ENCODE results near the gene PTTG1. TPM values are rescaled to one million over a fixed set of nuclear protein-coding genes. Genes with fewer than 3 reads are reported as not detected.
A peak's percentile ranks its signal among the peaks of the same experiment; 100 is the strongest.

PTTG1 gene
- 192 TPM for polyA plus RNA-seq (2013, experiment 1 of 2; ENCODE audit: insufficient read length)
- 34.2 TPM for polyA plus RNA-seq (2013, experiment 2 of 2; ENCODE audit: insufficient read length)

DNA sequence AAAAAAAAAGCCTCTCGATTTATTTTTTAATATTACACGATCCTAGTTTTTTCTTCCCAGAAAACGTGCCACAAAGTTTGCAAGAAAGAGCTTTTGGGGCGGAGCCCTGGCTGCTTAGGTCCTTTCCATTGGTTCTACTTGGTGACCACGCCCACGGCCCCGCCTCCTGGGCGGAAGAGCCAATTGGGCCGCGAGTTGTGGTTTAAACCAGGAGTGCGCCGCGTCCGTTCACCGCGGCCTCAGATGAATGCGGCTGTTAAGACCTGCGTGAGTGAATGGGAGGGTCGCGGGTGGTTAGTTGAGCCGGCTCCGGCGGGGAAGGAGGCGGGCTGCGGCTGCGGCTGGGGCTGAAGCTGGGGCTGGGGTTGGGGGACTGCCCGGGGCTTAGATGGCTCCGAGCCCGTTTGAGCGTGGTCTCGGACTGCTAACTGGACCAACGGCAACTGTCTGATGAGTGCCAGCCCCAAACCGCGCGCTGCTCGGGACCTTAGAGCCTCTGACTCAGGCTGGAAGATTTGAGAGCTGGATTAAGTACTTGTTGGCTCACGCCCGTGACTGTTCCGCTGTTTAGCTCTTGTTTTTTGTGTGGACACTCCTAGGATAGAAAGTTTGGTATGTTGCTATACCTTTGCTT is at the start of gene PTTG1:
TSS of gene PTTG1 (plus strand) at position 231 of the 634 bp plus-strand sequence. CDS start 458 bp downstream, outside the sequence.
- peak; percentile 97 for DNase-seq

DNA sequence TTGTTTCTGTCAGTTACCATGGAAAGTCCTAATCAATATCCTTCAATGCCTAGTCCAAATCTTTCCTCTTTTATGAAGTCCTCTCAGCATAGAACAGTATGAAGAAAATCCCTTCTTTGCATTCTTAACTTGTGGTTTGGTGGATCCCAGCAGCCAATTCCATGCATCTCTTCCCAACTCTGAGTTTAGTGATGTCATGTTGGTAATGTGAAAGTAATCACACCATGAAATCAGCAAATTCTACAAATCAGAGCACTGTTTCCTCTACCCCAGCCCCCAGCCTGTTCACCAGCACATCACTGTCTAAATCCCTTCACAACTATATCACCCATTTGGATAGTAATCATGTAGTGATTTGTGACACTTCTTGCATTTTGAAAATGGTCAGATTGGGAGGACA is 46.5 kb upstream of the PTTG1 start:
- DNase-seq = peak; percentile 56

GRCh38 chr5:160375701-160376100 is 46.0 kb upstream of the PTTG1 start:
- DNase-seq = no peak

- DNase-seq = no peak
Observed at GRCh38 chr5:160376416-160376815, 45.2 kb upstream of the PTTG1 start.

DNA sequence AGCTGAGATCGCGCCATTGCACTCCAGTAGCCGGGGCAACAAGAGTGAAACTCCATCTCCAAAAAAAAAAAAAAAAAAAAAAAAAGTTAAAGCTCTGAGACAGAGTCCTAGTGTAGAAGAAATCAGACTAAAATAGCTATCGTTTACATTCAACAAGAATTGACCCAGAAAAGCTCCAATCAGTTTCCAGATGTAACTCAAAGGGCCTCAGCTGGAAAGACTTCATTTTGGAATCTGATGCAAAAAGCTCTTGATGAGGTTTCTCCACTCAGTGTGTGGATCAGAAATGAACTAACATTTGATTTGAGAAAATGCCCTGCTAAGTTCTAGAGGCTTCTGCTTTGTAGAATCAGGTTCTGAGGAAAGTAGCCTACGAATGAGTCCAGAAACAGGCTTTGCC is 44.0 kb upstream of the PTTG1 start:
- DNase-seq = no peak

GRCh38 chr5:160378330-160378729 is 43.3 kb upstream of the PTTG1 start:
- DNase-seq = no peak

DNA sequence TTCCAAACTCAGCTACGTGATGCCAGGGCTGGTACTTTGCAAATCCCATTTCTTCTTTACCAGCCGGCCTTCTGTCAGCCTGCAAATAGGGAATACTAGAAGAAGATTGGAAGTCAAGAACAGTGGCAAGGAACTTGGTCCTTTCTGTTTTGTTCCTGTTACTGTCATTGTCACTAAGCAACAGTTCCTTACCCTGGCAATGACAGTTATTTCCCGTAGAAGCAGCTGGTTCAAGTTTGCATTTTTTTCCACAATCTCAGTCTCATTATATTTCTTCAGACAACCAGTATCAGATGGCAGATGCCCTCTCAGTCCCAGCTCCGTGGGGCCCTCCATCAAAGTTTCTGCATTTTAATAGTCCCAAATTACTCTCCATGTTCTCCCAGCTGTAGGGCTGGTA is 42.1 kb upstream of the PTTG1 start:
- no peak for DNase-seq

GRCh38 chr5:160380041-160380440 is 41.6 kb upstream of the PTTG1 start:
- no peak for DNase-seq

- no peak for DNase-seq
Observed at GRCh38 chr5:160382346-160382745, 39.3 kb upstream of the PTTG1 start.

DNA sequence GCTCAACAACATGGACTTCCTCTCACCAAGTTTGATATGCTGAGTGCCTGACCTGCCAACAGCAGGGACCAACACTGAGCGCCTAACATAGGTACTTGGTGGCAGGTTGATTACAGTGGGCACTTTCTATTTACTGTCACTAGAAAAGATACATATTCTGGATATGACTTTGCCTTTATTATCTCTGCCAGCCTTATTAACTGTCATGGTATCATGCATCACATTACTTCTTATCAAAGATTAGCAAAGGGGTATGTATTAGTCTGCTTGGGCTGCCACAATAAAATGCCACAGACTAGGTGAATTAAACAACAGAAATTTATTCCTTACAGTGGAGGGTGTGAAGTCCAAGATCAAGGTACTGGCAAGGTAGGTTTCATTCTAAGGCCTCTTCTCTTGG is 37.0 kb upstream of the PTTG1 start:
- no peak for DNase-seq

- no peak for DNase-seq
Observed at GRCh38 chr5:160385496-160385895, 36.2 kb upstream of the PTTG1 start.

DNA sequence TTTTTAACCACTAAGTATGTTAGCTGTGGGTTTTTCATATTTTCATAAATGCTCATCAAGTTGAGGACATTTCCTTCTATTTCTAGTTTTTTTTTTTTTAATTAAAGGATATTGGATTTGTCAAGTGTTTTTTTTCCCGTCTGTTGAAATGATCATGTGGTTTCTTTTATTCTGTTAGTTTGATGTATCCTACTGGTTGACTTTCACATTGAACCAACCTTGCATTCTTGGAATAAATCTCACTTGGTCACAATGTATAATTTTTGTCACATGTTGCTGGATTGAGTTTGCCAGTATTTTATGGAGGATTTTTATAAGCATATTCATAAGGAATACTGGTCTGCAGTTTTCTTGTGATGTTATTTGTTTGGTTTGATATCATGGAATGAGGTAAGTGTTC is 34.2 kb upstream of the PTTG1 start:
- no peak for DNase-seq

GRCh38 chr5:160390787-160391696 is 30.6 kb upstream of the PTTG1 start:
- peak; percentile 31 for DNase-seq

- DNase-seq = no peak
Observed at GRCh38 chr5:160395111-160395510, 26.5 kb upstream of the PTTG1 start.

- no peak for DNase-seq
Observed at GRCh38 chr5:160397492-160397891, 24.2 kb upstream of the PTTG1 start.

GRCh38 chr5:160398806-160399205 is 22.8 kb upstream of the PTTG1 start:
- peak; percentile 13 for DNase-seq

DNA sequence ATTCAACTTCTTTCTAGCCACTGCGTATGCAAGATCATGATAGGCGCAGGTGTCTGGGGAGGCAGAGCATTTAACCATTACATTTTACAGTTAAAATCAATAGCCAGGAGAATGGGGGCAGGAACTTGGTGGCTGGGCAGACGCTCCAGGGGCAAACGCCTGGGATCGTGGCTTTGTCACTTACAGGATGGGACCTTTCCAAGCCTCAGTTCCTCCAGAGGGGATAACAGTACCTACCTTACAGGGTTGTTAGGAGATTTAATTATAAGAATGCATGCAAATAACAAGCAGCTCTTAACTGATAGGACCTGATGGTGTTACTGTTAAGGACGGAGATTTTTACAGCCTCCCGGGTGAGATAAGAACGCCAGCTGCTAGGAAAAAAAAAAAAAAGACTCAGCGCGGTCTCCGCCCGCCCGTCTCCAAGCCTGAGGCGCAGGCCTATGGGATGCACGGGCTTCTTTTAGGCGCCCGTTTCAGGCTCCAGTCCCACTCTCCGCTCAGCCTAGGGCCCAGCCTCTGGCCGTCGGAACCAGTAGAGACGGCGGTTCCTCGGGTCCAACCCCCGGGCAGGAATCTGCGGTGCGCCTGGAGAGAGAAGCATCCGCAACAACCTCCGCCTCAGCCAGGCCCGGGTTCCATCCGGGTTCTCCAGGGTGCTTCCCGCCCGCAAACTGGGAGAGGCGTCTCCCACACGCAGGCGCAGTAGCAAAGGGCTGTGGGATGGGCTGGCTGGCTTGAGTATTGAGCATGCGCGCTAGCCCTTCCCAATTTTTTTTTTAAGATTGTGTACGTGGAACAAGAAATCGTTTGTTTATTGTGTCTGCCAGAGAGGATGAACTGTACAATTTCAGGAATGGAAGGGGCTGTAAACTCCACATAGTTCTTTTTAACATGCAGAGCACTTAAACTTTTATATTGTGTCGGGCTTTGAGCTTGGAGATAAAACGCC is 22.0 kb upstream of the PTTG1 start, which contains the start of gene FAM200C:
TSS of gene FAM200C (minus strand) at position 653 of the 952 bp plus-strand sequence. CDS start 4,564 bp downstream, outside the sequence.
- DNase-seq = peak; percentile 95

DNA sequence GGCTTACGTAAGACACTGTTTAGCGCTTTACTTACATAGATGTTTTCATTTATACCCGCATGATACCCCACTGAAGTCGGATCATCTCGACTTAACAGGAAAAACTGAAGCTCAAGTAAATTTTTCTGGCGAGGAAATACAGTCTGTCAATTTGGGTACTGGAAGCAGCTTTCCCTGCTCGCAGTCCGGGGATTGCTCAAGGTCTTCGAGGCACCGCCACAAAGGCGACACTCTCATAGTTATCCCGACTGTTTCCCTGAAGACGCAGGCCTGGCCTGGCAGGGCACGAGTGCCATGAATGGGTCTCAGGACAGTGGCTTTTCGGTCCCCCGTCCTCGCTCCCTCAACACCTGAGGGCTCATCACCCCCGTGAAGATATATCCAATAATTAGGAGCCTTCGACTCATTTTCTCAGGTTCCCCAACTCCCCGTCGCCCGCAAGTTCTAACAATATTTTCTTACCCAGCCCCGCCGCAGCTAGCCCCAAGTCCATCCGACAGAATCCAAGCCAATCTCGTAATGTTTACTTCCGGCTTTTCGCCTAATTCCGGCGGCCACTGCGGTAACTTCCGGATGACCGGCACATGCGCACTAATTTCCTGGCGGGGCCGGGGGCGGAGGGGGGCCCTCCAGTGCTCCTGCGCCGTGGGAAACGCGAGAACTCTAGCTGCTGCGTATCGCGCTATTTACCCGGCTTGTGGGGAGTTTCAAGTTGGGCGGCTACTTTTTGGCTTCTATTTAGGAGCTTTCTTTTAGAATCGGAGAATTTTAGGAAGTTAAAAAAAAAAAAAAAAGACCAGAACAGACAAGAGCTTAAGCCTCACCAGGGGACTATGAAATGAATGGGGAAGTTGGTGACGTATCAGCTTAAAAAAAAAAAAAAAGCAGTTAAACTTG is 2.8 kb upstream of the PTTG1 start, which contains the start of gene SLU7:
TSS of gene SLU7 (minus strand) at position 521 of the 897 bp plus-strand sequence. CDS start 3,787 bp downstream, outside the sequence.
- peak; percentile 96 for DNase-seq

GRCh38 chr5:160419458-160420330 is 2.0 kb upstream of the PTTG1 start:
- no peak for DNase-seq

DNA sequence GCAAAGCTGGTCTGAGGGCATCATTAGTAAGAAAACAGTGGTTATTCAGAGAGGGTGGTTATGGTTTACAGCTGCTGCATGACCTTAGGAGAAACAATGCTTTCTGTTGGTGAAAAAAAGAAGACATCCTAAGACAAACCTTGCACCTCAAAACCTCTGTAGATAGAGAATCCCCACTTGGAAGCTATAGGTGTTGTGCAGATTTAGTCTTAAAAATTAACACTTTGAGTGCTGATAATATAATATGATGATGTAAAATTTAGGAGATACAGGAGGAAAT is 1.4 kb upstream of the PTTG1 start:
- DNase-seq = no peak
